GM18508 (cell line): ENCODE results near the gene ACSF3.

Experiments used
- ATAC-seq: cut with Tn5 transposase; IDR thresholded peaks from one replicate; pipeline ENCODE4 v1.9.1; 2021; ENCODE audit warnings: moderate number of reproducible peaks; ENCODE audit not compliant: insufficient read depth, unreplicated experiment

Gene ACSF3

GRCh38 chr16:89120921-89121351 is 27.3 kb downstream of the ACSF3 start:
- ATAC-seq: no peak

- no peak for ATAC-seq
Observed at GRCh38 chr16:89121691-89122321, 28.2 kb downstream of the ACSF3 start.

GRCh38 chr16:89122322-89122851 is 28.7 kb downstream of the ACSF3 start:
- ATAC-seq: no peak

GRCh38 chr16:89123001-89123830 is 29.6 kb downstream of the ACSF3 start:
- ATAC-seq: no peak

GRCh38 chr16:89123831-89124100 is 30.1 kb downstream of the ACSF3 start:
- no peak for ATAC-seq

GRCh38 chr16:89129378-89129777 is 35.7 kb downstream of the ACSF3 start:
- no peak for ATAC-seq

- no peak for ATAC-seq
Observed at GRCh38 chr16:89130448-89130847, 36.8 kb downstream of the ACSF3 start.

GRCh38 chr16:89131783-89132182 is 38.1 kb downstream of the ACSF3 start:
- no peak for ATAC-seq

GRCh38 chr16:89132194-89133005 is 38.7 kb downstream of the ACSF3 start:
- ATAC-seq: no peak

- ATAC-seq: no peak
Observed at GRCh38 chr16:89133457-89134127, 39.9 kb downstream of the ACSF3 start.

- no peak for ATAC-seq
Observed at GRCh38 chr16:89134269-89134668, 40.6 kb downstream of the ACSF3 start.

GRCh38 chr16:89135166-89135565 is 41.5 kb downstream of the ACSF3 start:
- no peak for ATAC-seq

GRCh38 chr16:89135971-89136765 is 42.5 kb downstream of the ACSF3 start:
- no peak for ATAC-seq

- no peak for ATAC-seq
Observed at GRCh38 chr16:89136931-89137330, 43.3 kb downstream of the ACSF3 start.

- ATAC-seq: no peak
Observed at GRCh38 chr16:89137666-89138512, 44.2 kb downstream of the ACSF3 start.

- ATAC-seq: no peak
Observed at GRCh38 chr16:89138513-89138795, 44.8 kb downstream of the ACSF3 start.

GRCh38 chr16:89138843-89139520 is 45.3 kb downstream of the ACSF3 start:
- no peak for ATAC-seq

- ATAC-seq: no peak
Observed at GRCh38 chr16:89139907-89140361, 46.3 kb downstream of the ACSF3 start.
